Neuronal stem cell (in vitro differentiated cells): ENCODE measurements around the gene NME2.
A peak's percentile ranks its signal among the peaks of the same experiment; 100 is the strongest.

ENCODE experiments used
- DNase-seq: peaks from one replicate; pipeline ENCODE4 v3.0.0-alpha.2; 2013; ENCODE audit warnings: low spot score
- H2AFZ ChIP-seq: one replicate; pipeline ENCODE4 v1.6.1; 2013; ENCODE audit warnings: mild to moderate bottlenecking, low read length, inconsistent platforms
- H2AK5ac ChIP-seq: 2 replicates; pipeline ENCODE4 v1.6.1; 2013; ENCODE audit warnings: low read depth, mild to moderate bottlenecking, inconsistent platforms, low read length, moderate library complexity, mixed read lengths
- H2BK120ac ChIP-seq: 2 replicates; pipeline ENCODE4 v1.6.1; 2013; ENCODE audit warnings: low read depth, mild to moderate bottlenecking, inconsistent platforms, low read length, moderate library complexity, mixed read lengths
- H2BK12ac ChIP-seq: one replicate; pipeline ENCODE4 v1.6.1; 2013; ENCODE audit warnings: low read length, inconsistent platforms
- H2BK15ac ChIP-seq: 2 replicates; pipeline ENCODE4 v1.6.1; 2013; ENCODE audit warnings: mild to moderate bottlenecking, low read length, inconsistent platforms, mixed read lengths
- H2BK5ac ChIP-seq: one replicate; pipeline ENCODE4 v1.6.1; 2013; ENCODE audit warnings: inconsistent platforms, mild to moderate bottlenecking, low read length, moderate library complexity
- H3K14ac ChIP-seq: one replicate; pipeline ENCODE4 v1.6.1; 2013; ENCODE audit warnings: low read length, inconsistent platforms
- H3K18ac ChIP-seq: 2 replicates; pipeline ENCODE4 v1.6.1; 2013; ENCODE audit warnings: low read length, inconsistent platforms
- H3K23ac ChIP-seq: 2 replicates; pipeline ENCODE4 v1.6.1; 2013; ENCODE audit warnings: low read depth, mild to moderate bottlenecking, mixed read lengths, low read length, inconsistent platforms; ENCODE audit not compliant: poor library complexity
- H3K27ac ChIP-seq: replicated peaks from 3 replicates; pipeline ENCODE4 v1.5.1; 2013; ENCODE audit warnings: low read length, inconsistent platforms
- H3K27me3 ChIP-seq, 3 experiments: 2 replicates each; pipeline ENCODE4 v1.6.1; 2013; ENCODE audit warnings: low read length in 3 of 3, mild to moderate bottlenecking in 2 of 3, inconsistent platforms in 1 of 3, low read depth in 1 of 3, mixed read lengths in 1 of 3, moderate library complexity in 1 of 3; ENCODE audit not compliant: control insufficient read depth in 3 of 3, insufficient read depth in 3 of 3
- H3K36me3 ChIP-seq, 2 donors: replicated peaks in 1 of 2; 2 replicates each; pipeline ENCODE4 v1.6.1; 2013; ENCODE audit warnings: low read length in 2 of 2; ENCODE audit not compliant: control insufficient read depth in 2 of 2, insufficient read depth in 2 of 2
- H3K4ac ChIP-seq: 2 replicates; pipeline ENCODE4 v1.6.1; 2013; ENCODE audit warnings: inconsistent platforms, mild to moderate bottlenecking, low read length, moderate library complexity
- H3K4me1 ChIP-seq, 2 donors: 1 replicate in 1 of 2; 2 replicates in 1 of 2; pipeline ENCODE4 v1.6.1; 2013; ENCODE audit warnings: low read length in 2 of 2, low read depth in 1 of 2; ENCODE audit not compliant: control insufficient read depth in 2 of 2, insufficient read depth in 1 of 2
- H3K4me2 ChIP-seq: one replicate; pipeline ENCODE4 v1.6.1; 2013; ENCODE audit warnings: mild to moderate bottlenecking, low read length, inconsistent platforms; ENCODE audit not compliant: insufficient read depth, poor library complexity, severe bottlenecking
- H3K4me3 ChIP-seq, 2 donors: 2 replicates each; pipeline ENCODE4 v1.5.1; 2013; ENCODE audit warnings: low read length in 2 of 2, mild to moderate bottlenecking in 2 of 2, inconsistent platforms in 1 of 2, moderate library complexity in 1 of 2
- H3K79me1 ChIP-seq: one replicate; pipeline ENCODE4 v1.6.1; 2013; ENCODE audit warnings: low read depth, mild to moderate bottlenecking, inconsistent platforms, low read length, moderate library complexity
- H3K9ac ChIP-seq: one replicate; pipeline ENCODE4 v1.6.1; 2013; ENCODE audit warnings: mild to moderate bottlenecking, low read depth, low read length, inconsistent platforms; ENCODE audit not compliant: poor library complexity
- H3K9me3 ChIP-seq, 2 donors: replicated peaks in 1 of 2; 2 replicates each; pipeline versions ENCODE3 to v1.6.1; 2013; ENCODE audit warnings: low read length in 2 of 2, mild to moderate bottlenecking in 2 of 2, inconsistent platforms in 1 of 2, low read depth in 1 of 2, mixed read lengths in 1 of 2, moderate library complexity in 1 of 2; ENCODE audit not compliant: control insufficient read depth in 2 of 2, insufficient read depth in 1 of 2
- H4K8ac ChIP-seq: one replicate; pipeline ENCODE4 v1.6.1; 2013; ENCODE audit warnings: low read depth, mild to moderate bottlenecking, inconsistent platforms, low read length, moderate library complexity
- H4K91ac ChIP-seq: one replicate; pipeline ENCODE4 v1.6.1; 2013; ENCODE audit warnings: low read length, low read depth, mild to moderate bottlenecking, inconsistent platforms; ENCODE audit not compliant: poor library complexity
- WGBS, 2 donors: extraction: QIAGEN DNeasy Blood & Tissue Kit; methylation state at CpG; one replicate each; pipeline ENCODE4 v1.1.7; 2013; ENCODE audit warnings: missing lambda C conversion rate in 2 of 2, mixed read lengths in 1 of 2; ENCODE audit not compliant: insufficient read length in 2 of 2, insufficient replicate concordance in 1 of 2; ENCODE audit errors: extremely low coverage in 2 of 2; 5-methylcytosine and 5-hydroxymethylcytosine counted together

The NME2 gene

DNA sequence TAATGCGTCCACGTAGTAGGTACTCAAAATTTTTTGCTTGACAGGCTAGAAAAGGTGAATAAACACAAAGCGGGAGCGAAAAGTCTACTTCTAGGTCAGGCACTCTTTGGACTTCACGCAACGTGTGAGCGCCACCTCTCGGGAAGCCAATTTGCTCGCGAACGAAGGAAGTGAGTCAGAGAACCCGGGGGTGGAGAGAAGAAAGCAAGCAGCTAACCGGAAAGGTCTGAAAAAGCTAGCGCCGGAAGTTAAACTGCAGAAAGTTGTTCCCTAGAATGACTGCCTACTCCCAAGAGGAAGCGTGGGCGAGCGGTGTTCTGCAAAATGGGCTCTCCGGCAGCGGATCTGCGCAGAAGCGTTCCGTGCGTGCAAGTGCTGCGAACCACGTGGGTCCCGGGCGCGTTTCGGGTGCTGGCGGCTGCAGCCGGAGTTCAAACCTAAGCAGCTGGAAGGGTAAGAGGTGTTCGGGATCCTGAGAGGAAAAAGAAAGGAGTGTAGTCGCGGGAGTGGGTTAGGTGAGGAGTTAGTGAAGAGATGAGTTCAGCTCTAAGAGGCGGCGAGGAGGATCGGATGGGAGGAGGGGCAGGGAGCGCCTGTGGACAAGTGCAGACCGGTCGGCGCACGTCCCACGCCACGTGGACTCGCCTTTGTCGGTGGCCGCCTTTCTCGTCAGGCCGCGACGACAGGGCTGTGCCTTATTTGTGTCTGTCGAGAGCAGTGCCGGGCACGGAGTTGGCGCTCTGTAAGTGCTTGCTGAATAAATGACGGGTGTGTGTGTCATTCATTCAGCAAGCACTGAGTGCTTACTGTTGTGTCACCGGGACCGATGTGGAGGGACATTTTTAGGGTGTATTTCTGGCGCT is 12.8 kb upstream of the NME2 start, which contains the start of gene NME1:
Gene NME1 (plus strand): TSS at position 350 of the 863 bp plus-strand sequence. CDS start 2,096 bp downstream, outside the sequence.
- Histone ChIP-seq H3K4me1 (no peaks in the 10 kb centered on the region), H3K23ac (peak within 1 kb of the TSS; percentile 92), H2BK5ac (no peak within 1 kb of the TSS), H4K91ac (peak within 1 kb of the TSS; percentile 33), H2BK15ac (no peak within 1 kb of the TSS), H3K4ac (no peak within 1 kb of the TSS), H3K9ac (peak within 1 kb of the TSS; percentile 87), H3K4me2 (peak within 1 kb of the TSS; percentile 69), H4K8ac (no peak within 1 kb of the TSS), H3K79me1 (peaks cover 8% of the 10 kb centered on the region), H3K27me3 (no peaks in the 10 kb centered on the region), H3K27ac (peak within 1 kb of the TSS; percentile 82), H3K18ac (peak within 1 kb of the TSS; percentile 44), H3K36me3 (peaks cover 14 to 34% of the 10 kb centered on the region in 2 donors), H2BK120ac (no peak within 1 kb of the TSS), H2AFZ (peak within 1 kb of the TSS; percentile 90), H2AK5ac (no peak within 1 kb of the TSS), H2BK12ac (no peak within 1 kb of the TSS), H3K9me3 (no peaks in the 10 kb centered on the region), H3K4me3 (peak within 1 kb of the TSS; percentile 90 to 96), H3K14ac (no peak within 1 kb of the TSS)
- WGBS, 2 donors, result no CpG with 5 or more reads among the region's 60 CpGs
- peak; percentile 97 for DNase-seq

DNA sequence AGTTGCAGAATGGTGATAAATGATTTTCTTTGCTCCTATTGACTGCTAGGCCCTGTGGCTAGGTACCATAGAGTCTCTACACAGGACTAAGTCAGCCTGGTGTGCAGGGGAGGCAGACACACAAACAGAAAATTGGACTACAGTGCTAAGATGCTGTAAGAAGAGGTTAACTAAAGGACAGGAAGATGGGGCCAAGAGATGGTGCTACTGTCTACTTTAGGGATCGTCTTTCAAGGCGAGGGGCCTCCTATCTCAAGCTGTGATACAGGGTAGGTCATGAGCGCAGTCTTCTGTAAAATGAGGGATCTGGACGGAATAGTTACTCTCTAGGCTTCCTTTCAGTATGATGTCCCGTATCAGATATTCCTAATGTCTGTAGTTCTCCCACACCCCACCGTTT is 12.0 kb upstream of the NME2 start:
- no peak overlapping the region for H2AK5ac ChIP-seq
- no peak overlapping the region for H3K9ac ChIP-seq
- H3K9me3 ChIP-seq, result no peaks in the 10 kb centered on the region
- peaks cover 8% of the 10 kb centered on the region for H3K79me1 ChIP-seq
- H2AFZ ChIP-seq, result peak overlapping the region; percentile 88
- H3K27me3 ChIP-seq, result no peaks in the 10 kb centered on the region
- H2BK120ac ChIP-seq, result no peak overlapping the region
- H3K4ac ChIP-seq, result no peak overlapping the region
- H2BK5ac ChIP-seq, result no peak overlapping the region
- no peak overlapping the region for H3K14ac ChIP-seq
- no peak for DNase-seq
- H4K8ac ChIP-seq, result no peak overlapping the region
- H3K27ac ChIP-seq, result no peak overlapping the region
- no peak overlapping the region for H2BK15ac ChIP-seq
- H4K91ac ChIP-seq, result no peak overlapping the region
- H3K23ac ChIP-seq, result no peak overlapping the region
- H3K18ac ChIP-seq, result no peak overlapping the region
- peaks cover 17 to 42% of the 10 kb centered on the region in 2 donors for H3K36me3 ChIP-seq
- no CpG with 5 or more reads among the region's 6 CpGs for WGBS, 2 donors
- H2BK12ac ChIP-seq, result no peak overlapping the region
- H3K4me3 ChIP-seq, result peak overlapping the region; percentile 90 to 96
- peak overlapping the region; percentile 69 for H3K4me2 ChIP-seq
- no peaks in the 10 kb centered on the region for H3K4me1 ChIP-seq

- H2BK5ac ChIP-seq, result no peak overlapping the region
- no CpG with 5 or more reads among the region's 8 CpGs for WGBS, 2 donors
Observed at GRCh38 chr17:51155416-51155815, 10.8 kb upstream of the NME2 start.

DNA sequence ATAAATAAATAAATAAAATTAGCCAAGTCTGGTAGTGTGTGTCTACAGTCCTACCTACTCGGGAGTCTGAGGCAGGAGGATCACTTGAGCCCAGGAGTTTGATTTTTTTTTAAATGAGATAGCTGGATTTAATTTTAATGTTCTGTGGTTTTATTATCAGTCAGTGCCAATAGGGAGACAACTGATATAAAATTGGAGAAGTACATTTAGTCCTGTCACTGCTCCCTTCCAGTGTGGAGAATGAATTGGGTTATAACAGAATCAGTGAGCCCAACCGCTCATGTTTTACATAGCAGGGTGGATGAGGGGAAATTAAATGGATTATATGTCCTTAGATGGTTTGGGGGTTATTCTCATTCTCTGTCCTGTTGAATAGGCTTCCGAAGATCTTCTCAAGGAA is 6.6 kb upstream of the NME2 start:
- WGBS, 2 donors, result no CpG with 5 or more reads among the region's 3 CpGs
- Histone ChIP-seq H3K4me3 (no peak overlapping the region), H4K8ac (no peak overlapping the region), H2BK5ac (no peak overlapping the region), H3K4me1 (no peaks in the 10 kb centered on the region), H3K4me2 (no peak overlapping the region), H2BK120ac (no peak overlapping the region), H2AFZ (no peak overlapping the region), H3K23ac (no peak overlapping the region), H2BK12ac (no peak overlapping the region), H3K27ac (no peak overlapping the region), H4K91ac (no peak overlapping the region), H3K14ac (no peak overlapping the region), H3K9me3 (no peaks in the 10 kb centered on the region), H3K36me3 (peaks cover 39 to 86% of the 10 kb centered on the region in 2 donors), H3K9ac (no peak overlapping the region), H3K79me1 (peaks cover 4% of the 10 kb centered on the region), H3K18ac (no peak overlapping the region), H2BK15ac (no peak overlapping the region), H2AK5ac (no peak overlapping the region), H3K27me3 (no peaks in the 10 kb centered on the region), H3K4ac (no peak overlapping the region)
- no peak for DNase-seq

More at GRCh38 chr17:51155416-51155815, 10.8 kb upstream of the NME2 start:
- Histone ChIP-seq H2BK12ac (no peak overlapping the region), H3K18ac (no peak overlapping the region), H4K8ac (no peak overlapping the region), H3K23ac (no peak overlapping the region), H3K14ac (no peak overlapping the region), H3K27me3 (no peaks in the 10 kb centered on the region), H2BK120ac (no peak overlapping the region), H4K91ac (no peak overlapping the region), H2BK15ac (no peak overlapping the region), H3K27ac (no peak overlapping the region), H2AFZ (no peak overlapping the region), H3K9ac (no peak overlapping the region), H3K4ac (no peak overlapping the region), H2AK5ac (no peak overlapping the region), H3K4me1 (no peaks in the 10 kb centered on the region), H3K79me1 (peaks cover 8% of the 10 kb centered on the region), H3K9me3 (no peaks in the 10 kb centered on the region), H3K4me2 (no peak overlapping the region), H3K4me3 (peak overlapping the region in 1 of 2 donors; percentile 90), H3K36me3 (peaks cover 22 to 54% of the 10 kb centered on the region in 2 donors)
- DNase-seq, result no peak
